ENCODE measurements around the gene DMAC2.
"Not testable (repeated sequence)": the region's sequence is repeated elsewhere in the genome, so short reads cannot be mapped to it uniquely, and the experiment has no call there.

The DMAC2 gene

GRCh38 chr19:41442473-41443355 is 3.0 kb upstream of the DMAC2 start, which contains the start of gene ERICH4:
Gene ERICH4, plus strand, starts transcription at chr19:41443156. Its CDS starts 14 bp downstream, at chr19:41443170.
- DNase-seq (ENCODE audit: low read depth in 2 of 2): no peak

- no peak for DNase-seq (ENCODE audit: low read depth in 2 of 2)
Measured at GRCh38 chr19:41441321-41441945, 1.7 kb upstream of the DMAC2 start.

GRCh38 chr19:41437944-41438574 is 1.7 kb downstream of the DMAC2 start:
- DNase-seq (ENCODE audit: low read depth in 2 of 2): no peak

GRCh38 chr19:41436674-41436951 is 3.1 kb downstream of the DMAC2 start:
- no peak for DNase-seq (ENCODE audit: low read depth in 2 of 2)

- DNase-seq (ENCODE audit: low read depth in 2 of 2): no peak
Measured at GRCh38 chr19:41435936-41436673, 3.6 kb downstream of the DMAC2 start.

GRCh38 chr19:41435376-41435775 is 4.3 kb downstream of the DMAC2 start:
- not testable (repeated sequence) for DNase-seq (ENCODE audit: low read depth in 2 of 2)

GRCh38 chr19:41434450-41434849 is 5.3 kb downstream of the DMAC2 start:
- no peak for DNase-seq (ENCODE audit: low read depth in 2 of 2)

- DNase-seq (ENCODE audit: low read depth in 2 of 2): no peak
Measured at GRCh38 chr19:41433171-41433570, 6.5 kb downstream of the DMAC2 start.

- DNase-seq (ENCODE audit: low read depth in 2 of 2): no peak
Measured at GRCh38 chr19:41431426-41432386, 8.0 kb downstream of the DMAC2 start.

- no peak for DNase-seq (ENCODE audit: low read depth in 2 of 2)
Measured at GRCh38 chr19:41430922-41431321, 8.8 kb downstream of the DMAC2 start.

- DNase-seq (ENCODE audit: low read depth in 2 of 2): no peak
Measured at GRCh38 chr19:41428481-41428859, 11.2 kb downstream of the DMAC2 start.

GRCh38 chr19:41427647-41428480 is 11.8 kb downstream of the DMAC2 start:
- DNase-seq (ENCODE audit: low read depth in 2 of 2): no peak

GRCh38 chr19:41426952-41427646 is 12.6 kb downstream of the DMAC2 start, which contains the start of gene B3GNT8:
Gene B3GNT8, minus strand, starts transcription at chr19:41427374. Its CDS starts 596 bp downstream, at chr19:41426778.
- peak in 1 of 2 donors; percentile 32 for DNase-seq (ENCODE audit: low read depth in 2 of 2)

GRCh38 chr19:41426116-41426841 is 13.4 kb downstream of the DMAC2 start:
- no peak for DNase-seq (ENCODE audit: low read depth in 2 of 2)

- no peak for DNase-seq (ENCODE audit: low read depth in 2 of 2)
Measured at GRCh38 chr19:41425174-41426115, 14.3 kb downstream of the DMAC2 start.

GRCh38 chr19:41424335-41425173 is 15.2 kb downstream of the DMAC2 start:
- DNase-seq (ENCODE audit: low read depth in 2 of 2): no peak

- no peak for DNase-seq (ENCODE audit: low read depth in 2 of 2)
Measured at GRCh38 chr19:41422955-41423354, 16.8 kb downstream of the DMAC2 start.
